Heart left ventricle (tissue), 13 donors: ENCODE measurements around the gene RCC2.

Experiments
- POLR2A ChIP-seq, 2 donors: fragments of 450-650 bp; IDR thresholded peaks; one replicate each; pipeline ENCODE4 v1.6.1; 2017; ENCODE audit warnings: antibody characterized with exemption in 2 of 2, mild to moderate bottlenecking in 2 of 2, moderate library complexity in 2 of 2
- TF ChIP-seq, protein P1 (sequence below), 12 donors: fragments of 200-600 bp; sonication (generic) in 4 of 12; IDR thresholded peaks; one replicate each; pipeline versions ENCODE4 v1.5.0 to v1.8.0; 2018 to 2022; ENCODE audit warnings: antibody characterized with exemption in 12 of 12, mild to moderate bottlenecking in 5 of 12
- donor health status: ischemic (EF 13 %, LVEDD 7.1; RV severe dilation, severe dysfunction).
- donor health status: DM: no; HTN: yes; CAD: no.
- donor health status: DM: no; HTN: no; CAD: no.
- donor health status: ischemic (EF 25% LVEDD 6.9; RV normal size, moderate dysfunction).
- donor health status: ischemic (EF 25% LVEDD 5.7; RV mildly dilated, moderate dysfunction).
- donor health status: ischemic (EF 35%, LVEDD 5.7; RV mildly dilated, moderate dysfunction).
- donor health status: nonischemic (EF 11% LVEDD 7.7; RV severe dilation, severe dysfunction).
- donor health status: DM: yes; HTN: yes; CAD: no.
- donor health status: PGD.
- donor health status: ischemic (EF 29% LVEDD 5.4; RV normal size, mild dysfunction).
- donor health status: nonischemic (EF 23%, LVEDD 6.1; RV moderate dilation, normal function).

DNA sequence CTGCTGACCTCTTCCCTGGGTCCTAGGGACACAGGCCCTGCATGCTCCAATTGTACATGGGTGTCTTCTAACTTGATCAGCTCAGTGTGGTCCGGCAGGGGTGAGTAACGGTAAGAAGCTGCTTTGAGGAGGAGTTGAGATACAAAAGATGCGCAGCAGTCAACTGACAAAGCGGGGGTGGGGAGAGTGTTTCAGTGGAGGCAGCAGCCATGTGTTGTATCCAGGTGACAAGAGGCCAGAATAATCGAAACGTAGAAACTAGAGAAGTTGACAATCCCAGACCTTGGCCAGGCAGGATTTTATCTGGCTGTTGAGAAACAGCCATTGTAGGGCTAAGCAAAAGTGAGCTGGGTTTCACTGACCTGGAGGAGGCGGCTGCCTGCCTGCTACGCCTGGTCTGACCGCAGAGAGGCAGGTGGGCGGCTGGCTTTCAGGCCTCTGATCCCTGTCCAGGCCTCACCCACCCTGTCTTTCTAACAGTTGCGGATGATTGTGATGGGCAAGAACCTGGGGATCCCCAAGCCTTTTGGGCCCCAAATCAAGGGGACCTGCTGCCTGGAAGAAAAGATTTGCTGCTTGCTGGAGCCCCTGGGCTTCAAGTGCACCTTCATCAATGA lies 38.6 kb downstream of the RCC2 start:
- TF ChIP-seq, protein P1, sequence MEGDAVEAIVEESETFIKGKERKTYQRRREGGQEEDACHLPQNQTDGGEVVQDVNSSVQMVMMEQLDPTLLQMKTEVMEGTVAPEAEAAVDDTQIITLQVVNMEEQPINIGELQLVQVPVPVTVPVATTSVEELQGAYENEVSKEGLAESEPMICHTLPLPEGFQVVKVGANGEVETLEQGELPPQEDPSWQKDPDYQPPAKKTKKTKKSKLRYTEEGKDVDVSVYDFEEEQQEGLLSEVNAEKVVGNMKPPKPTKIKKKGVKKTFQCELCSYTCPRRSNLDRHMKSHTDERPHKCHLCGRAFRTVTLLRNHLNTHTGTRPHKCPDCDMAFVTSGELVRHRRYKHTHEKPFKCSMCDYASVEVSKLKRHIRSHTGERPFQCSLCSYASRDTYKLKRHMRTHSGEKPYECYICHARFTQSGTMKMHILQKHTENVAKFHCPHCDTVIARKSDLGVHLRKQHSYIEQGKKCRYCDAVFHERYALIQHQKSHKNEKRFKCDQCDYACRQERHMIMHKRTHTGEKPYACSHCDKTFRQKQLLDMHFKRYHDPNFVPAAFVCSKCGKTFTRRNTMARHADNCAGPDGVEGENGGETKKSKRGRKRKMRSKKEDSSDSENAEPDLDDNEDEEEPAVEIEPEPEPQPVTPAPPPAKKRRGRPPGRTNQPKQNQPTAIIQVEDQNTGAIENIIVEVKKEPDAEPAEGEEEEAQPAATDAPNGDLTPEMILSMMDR (IDR thresholded peaks at IDR 0.05): no peak
- no peak for TF ChIP-seq POLR2A (IDR thresholded peaks at IDR 0.05)
